KBM-7 (cell line): ENCODE measurements around the gene NKD1.

Experiments
- DNase-seq: peaks from one replicate; pipeline ENCODE4 v3.0.0-alpha.2; 2015
- in situ Hi-C: fragments of 300-500 bp; cut with MboI; formaldehyde crosslinking; loops from 2 replicates; pipeline ENCODE4 v1.14.3; 2020; ENCODE audit warnings: low sequenced_read_pairs, low pct_unique_long_range_greater_than_20kb, mixed read lengths

The NKD1 gene

DNA sequence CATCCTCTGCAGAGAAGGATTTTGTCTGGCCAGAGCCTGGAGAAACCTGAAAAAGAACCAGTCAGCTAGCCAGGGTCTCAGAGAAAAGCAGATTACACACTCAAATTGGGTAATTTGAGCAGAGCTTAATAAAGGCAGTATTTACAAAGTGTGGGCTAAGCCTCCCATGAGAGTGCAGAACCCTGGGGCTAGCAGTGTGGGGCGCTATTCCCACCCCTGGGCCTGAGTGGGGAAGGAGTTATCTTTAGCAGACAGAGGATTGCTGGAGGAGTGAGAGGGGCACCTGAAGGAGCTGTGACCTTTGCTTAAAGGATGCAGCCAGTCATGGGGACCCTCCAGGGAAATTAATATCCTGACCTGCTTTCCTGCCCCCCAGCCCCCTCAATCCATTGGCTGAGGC, 86.8 kb downstream of the NKD1 start:
- no peak for DNase-seq
- in situ Hi-C loops = no loop called here

DNA sequence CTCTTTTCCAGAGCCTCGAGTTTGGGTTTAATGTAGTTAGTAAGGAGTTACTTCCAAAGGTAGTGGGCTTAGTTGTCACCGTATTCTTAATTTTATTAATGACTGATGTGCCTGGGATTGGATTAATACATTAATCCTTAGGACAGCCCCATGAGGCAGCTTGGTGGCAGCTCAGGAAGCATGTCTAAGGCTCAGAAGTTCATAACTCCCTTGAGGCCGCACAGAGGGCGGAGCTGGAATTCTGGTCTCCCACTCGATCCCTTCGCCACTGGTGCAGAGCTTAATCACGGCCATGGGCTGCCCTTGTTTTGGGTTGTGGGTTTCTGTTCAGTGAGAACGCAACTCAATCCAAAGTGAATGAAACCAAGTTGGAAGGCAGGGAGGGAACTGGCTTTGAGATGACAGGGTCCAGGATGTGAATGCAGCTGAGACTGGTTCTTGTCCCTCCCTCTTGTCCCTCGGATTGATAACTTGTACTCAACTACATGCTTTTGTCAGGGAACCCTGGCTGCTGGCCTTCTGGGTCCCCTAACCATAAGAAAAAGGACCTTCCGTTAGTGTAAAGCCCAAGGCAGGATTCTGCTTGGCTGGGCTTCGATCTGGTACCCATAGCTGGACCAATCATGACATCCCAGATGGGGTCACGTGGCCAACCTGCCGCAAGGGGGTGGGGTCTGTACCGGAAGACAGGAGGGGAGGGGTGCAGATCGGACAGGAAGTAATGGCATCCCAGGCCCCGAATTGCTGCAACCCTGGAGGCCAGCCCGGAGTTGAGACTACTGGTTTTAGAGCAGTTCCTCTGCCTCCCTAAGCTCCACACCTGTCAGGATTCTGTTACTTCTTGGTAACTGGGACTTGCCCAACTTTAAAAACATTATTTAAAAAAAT, 87.6 kb downstream of the NKD1 start:
- peak; percentile 28 for DNase-seq
- in situ Hi-C loops = no loop called here

DNA sequence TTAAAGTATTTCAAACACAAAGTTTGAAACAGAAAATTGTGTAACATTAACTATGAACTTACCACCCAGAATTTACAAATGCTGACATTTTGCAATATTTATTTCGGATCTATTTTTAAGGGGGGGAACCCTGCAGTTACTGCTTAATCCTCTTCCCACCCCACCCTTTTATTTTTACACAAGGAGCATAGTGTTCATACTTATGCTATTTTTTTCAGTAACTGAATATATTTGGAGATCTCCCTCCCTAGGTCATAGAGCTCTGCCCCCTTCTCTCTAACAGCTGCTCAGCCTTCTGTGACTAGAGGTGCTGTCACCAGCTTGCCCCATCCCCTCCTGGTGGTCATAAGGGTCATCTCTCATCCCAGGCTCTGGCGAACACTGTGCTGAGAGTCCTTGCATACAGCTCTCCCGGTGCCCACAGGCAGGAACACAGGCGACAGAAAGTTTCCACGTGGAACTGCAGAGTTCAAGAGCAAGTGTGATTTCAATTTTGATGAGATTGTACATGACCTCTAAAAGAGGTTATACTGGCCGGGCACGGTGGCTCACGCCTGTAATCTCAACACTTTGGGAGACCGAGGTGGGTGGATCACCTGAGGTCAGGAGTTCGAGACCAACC, 88.7 kb downstream of the NKD1 start:
- in situ Hi-C loops = no loop called here
- DNase-seq = no peak

DNA sequence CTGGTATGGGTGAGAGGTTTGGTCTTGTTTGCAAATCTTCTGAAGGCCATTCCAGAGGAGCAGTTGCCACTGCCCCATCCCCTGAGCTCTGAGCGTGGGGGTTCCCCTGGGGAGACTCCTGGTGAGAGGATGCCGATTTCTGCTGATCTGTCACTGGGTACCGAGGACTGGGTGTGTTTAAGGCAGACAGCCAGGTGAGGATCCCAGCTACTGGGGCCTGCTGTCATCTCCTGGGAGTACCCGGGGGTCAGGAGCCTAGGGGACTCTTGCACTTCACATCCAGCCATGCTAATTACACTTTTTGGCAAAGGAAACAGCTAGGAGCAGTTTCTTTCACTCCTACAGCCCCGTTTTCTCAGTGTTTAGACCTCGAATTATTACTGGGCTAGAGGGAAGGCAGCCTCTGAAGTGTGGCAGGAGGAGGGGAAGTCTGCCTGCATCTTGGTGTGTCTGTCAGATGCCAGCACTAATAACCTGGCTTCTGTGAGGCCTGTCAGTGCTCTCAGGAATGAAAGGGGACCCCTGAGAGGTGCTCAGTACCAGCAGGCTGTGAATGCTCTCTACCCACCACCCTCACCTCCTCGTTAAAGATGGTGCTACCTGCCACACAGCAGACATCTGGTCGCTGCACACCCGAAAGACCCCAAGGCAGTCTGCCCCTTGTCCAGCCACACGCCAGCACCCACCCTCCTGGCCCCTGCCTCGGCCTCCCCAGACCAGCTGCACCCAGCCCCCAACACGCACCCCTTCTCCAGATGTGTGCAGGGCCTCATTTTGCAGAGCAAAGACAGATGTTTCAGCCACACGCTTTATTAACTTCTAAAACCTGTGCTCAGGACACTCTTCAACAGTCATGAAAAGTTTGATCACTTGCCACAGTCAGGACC, 89.8 kb downstream of the NKD1 start:
- in situ Hi-C loops = no loop called here
- DNase-seq = no peak

DNA sequence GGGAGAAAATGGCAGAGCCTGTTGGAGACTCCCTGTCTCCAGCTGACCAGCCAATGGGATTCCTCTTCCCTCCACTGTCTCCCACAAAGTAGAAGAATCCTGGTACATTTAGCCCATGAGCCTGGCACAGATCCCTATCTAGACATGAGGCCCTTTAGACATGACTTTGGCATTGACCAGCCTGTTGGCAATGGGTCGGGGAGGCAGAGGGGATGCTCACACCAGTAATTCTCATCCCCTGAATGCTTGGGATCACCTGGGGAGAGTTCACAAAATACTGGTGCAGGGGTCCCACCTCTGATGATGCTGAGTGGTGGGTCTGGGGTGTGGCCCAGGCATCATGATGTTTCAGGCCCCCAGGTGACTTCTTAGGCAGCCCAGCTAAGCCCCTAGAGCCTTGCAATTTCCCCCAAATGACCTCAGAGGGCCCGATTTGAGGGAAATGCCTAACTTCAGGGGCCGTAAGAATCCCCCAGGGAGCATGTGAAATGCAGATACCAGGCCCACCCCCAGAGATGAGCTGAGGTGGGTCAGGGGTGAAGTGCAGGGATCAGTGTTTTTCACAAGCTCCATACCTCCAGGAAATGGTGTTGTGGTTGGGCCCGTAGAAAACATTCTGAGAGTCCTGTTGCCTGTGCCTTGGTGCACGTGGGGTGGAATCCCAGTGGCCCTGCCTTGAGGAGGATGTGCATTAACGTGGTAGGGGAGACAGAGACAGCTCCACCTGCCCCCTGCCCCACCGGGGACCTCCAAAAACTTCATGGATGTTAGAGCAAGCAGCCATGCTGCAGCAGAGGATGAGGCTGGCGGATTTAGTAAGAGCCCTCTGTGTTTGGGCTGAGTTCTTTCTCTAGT, 90.8 kb downstream of the NKD1 start:
- DNase-seq = no peak
- in situ Hi-C loops = no loop called here

DNA sequence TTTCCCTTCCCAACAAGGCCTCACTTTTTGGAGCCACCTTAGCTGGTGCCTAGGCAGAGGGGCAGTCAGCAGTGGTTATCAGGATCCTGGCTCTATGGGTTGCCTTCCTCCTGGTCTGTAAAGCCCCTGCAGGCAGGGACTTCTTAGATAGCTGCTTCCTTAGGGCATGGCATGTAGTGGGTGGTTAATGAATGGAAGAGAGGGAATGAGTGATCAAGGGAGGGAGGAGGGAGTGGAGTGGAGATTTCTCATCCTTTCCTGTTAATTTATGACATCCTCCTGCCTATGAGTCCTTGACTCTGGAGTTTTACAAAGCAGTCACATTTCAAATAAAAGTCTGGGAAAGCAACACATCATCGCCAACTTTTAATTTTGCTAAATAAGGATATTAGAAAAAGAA, 92.2 kb downstream of the NKD1 start:
- in situ Hi-C loops = no loop called here
- DNase-seq = no peak

DNA sequence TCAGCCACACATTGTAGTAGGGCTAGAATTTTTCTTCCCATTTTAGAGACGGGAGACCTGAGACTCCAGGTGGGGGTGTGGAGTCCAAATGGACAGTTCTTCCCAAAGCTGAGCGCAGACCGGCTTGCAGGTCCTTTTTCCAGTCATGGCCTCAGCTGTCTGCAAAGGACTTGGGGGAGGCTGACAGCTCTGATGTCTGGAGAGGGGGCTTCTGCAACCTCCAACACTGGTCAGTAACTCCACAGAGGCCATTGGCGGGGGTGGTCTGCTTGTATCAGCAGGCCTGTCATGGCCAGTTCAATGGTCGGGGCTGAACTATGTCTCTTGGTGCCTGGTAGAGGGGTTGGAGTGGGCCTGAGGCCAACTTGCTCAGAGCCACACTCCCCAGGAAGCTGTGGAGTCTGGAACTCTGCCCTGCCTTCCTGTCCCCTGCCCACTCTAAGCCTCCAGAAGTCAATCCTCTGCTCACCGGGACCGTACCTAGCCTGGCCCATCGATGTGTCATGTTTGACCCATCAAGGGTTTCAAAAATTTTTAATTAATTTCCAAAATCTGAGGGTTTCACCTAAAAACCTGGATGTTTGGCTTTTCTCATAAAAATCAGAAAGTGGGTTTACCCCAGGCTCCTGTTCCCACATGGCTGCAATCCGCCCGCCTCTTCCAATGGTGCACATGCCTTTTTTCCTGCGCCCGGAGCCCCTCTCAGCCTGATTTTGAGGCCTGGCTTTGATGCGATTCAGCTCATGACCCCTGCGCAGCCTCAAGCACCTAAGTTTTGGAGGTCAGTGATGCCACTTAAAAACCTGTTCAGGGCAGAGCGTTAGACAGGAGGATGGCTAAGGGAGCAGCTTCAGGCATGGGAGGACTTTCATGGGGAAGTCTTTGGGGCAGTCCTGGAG, 93.0 kb downstream of the NKD1 start:
- no peak for DNase-seq
- in situ Hi-C loops = no loop called here

DNA sequence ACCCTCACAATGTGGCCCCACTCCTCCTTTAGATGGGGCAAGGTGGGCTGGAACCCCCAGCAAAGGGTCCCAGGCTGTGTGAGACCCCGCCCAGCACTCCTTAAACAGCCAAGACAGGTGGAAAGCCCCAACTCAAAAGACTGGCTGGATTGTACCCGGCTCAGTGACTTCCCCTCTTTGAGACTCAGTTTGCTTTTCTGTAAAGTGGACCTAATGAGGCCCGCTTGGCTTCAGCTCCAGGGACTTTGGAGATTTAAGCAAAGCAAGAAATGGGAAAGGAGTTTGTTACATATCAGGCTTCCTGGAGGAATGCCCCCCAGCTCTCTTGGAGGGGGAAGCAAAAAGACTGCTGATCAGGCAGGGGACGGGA, 93.6 kb downstream of the NKD1 start:
- in situ Hi-C loops = no loop called here
- no peak for DNase-seq

DNA sequence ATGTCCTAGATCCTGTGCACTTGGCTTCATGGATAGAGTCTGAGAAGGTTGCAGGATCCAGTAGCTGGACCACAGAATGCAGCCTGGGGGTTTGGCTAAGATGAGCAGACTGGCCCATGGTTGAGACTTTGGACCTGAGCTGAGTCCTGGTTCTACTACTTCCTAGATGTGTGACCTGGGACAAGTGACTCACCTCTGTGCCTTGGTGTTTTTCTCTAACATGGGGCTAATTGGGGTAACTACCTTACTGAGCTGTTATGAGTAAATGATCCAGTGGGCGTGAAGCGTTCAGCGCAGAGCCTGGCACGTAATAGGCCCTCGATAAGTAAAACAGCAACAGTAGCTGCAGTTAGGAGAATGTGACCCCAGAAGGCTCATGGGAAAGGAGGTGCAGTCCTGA, 94.2 kb downstream of the NKD1 start:
- DNase-seq = no peak
- in situ Hi-C loops = no loop called here

DNA sequence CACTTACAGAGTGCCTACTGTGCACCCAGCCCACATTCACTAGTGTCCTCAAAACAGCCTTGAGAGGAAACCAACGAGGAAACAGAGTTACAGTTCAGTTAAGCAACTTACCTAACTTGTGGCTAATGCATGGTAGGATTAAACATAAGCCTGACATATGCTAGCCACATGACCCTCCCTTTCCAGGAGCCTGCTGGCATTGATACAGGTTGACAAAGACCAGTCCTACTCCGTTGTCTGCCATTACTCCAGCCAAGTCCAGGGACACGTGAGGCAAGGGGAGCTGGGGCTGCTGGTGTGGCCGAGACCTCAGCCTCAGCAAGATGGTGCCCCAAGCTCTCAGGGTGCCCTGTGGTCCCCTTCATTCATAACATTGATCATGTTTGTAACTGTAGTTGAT, 95.0 kb downstream of the NKD1 start:
- in situ Hi-C loops = no loop called here

DNA sequence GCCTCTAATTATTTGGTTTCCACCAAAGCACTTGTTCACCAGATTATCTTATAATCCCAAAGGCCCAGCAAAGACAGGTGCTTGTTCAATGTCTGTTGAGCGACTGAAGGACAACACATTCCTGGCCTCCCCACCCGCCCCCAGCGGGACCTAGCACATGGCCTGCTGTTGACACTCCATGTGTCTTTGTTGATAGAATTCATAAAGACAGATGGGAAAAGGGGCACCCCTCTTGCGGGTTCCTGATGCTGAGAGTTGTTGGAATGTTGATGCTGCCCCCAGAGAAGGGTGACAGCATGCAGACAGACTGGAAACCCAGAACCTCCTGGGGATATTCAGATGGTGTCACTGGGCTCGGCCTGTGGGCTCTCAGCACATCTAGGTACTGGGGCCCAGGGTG, 96.0 kb downstream of the NKD1 start:
- DNase-seq = no peak
- in situ Hi-C loops = no loop called here

More for the DNA sequence above, 95.0 kb downstream of the NKD1 start:
- DNase-seq = no peak

DNA sequence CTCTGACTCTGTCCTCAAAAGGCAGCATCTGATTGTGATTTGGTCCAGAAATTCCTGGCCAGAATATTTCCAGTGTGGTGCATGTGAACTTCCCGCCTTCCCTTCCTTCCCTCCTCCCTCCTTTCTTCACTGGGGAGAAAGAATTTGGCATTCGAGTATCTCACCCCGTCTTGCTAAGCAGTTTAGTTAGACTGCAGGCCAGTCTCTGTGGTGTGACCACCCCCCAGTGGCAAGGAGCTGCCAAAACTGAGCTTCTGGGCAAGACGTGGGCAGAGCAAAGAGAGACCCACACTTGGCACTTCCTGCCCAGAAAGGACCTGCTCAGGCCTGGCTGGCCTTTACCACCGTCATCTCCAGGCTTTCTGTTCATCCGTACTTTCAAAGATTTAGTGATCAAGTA, 96.5 kb downstream of the NKD1 start:
- in situ Hi-C loops = no loop called here
- peak; percentile 25 for DNase-seq

DNA sequence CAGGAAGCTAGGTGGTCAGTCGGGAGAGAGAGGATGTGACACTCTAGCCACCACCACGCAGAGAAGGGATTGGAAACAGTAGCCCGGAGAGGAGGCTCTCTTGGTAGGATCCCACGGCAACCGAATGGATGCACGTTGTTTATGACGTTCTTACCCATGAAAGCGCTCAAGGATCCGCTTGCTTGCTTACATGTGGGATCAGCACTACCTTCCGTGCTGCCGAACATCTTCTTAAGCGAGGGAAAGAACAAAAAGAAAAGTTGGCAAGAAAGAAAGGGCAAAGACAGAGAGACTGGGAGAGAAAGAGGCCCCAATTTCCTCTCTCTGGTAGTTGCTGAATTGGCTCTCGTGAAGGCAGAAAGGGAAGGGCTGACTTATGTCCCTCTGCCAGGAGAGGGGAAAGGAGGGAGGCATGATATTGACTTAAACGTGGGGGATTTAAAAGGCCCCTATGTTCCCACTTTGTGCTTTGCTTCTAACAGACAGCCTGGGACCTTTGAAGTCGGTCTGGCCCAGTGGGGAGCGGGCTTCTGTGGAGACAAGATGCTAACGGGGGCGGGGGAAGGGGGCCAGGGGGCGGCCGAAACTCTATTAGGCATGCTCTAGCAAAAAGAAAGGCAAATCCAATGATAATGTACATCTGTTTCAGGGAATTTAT, 97.5 kb downstream of the NKD1 start:
- in situ Hi-C loops = no loop called here
- DNase-seq = no peak

DNA sequence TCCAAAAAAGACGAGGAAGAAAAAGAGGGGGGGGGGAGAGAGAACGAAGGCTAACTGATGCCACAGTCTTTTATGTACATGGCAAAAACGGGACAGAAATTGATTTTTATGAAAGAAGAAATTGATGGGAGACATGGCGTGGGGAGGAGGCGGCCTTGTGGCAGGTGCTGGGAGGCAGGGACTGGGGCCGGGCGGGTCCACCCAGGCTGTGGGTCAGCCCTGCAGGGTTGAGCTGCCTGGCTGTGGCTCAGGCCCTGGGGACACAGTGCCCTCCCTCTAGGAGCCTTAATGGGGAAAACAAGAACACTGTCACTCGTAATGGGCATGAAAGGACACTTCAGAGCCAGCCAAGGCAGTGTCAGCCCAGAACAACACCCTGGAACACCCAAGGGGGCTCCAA, 98.1 kb downstream of the NKD1 start:
- no peak for DNase-seq
- in situ Hi-C loops = no loop called here

DNA sequence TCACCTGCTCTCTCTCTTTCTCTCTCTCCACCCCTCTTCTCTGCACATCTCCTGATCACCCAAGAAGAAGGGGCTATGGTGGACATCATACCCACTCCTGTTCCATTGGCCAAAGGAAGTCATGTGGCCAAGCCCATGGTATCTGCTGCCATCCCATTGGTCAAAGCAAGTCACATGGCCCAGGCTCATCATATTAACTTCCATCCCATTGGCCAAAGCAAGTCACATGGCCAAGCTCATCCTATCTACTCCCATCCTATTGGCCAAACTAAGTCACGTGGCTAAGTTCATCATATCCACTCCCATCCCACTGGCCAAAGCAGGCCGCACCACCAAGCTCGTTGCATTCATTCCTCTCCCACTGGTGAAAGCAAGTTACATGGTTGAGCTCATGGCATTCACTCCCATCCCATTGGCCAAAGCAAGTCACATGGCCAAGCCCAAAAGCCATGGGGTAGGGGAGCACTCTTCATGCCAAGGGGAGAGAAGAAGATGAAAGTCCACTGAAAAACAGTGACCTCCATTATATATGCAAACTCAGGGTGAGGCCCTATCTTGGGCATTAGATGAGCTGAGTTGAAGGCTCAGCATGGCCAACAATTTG, 103.7 kb downstream of the NKD1 start:
- DNase-seq = no peak
- in situ Hi-C loops = loop anchor here (25.0 kb wide), 1 partner anchor 265 kb away; no protein-coding TSS in a partner anchor

DNA sequence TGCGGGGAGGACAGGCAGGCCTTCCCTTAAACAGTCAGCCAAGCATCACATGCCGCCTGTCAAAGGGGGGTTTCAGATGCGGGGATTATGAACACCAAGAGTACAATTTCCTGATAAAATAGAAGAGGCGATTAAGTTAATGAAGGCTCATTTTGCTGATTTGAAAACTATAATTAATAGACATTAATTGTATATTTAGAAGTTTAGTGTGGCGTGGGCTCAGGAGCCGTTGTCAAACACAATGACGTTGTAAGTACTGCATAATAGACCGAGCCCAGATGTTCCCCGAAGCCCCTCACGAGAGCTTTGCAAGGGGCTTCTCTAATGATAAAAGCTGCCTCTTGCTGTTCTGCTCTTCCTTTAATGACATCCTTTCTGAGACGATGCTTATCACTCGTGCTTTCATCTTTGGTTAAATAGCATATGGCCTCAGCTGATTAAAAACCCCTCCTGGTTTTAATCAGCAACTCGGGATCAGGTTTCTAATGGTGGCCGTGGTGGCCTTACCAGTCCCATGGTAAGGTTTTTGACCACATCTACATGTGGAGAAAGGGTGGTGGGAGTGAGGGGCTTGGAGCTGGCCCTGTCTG, 104.7 kb downstream of the NKD1 start:
- no peak for DNase-seq
- in situ Hi-C loops = loop anchor here (25.0 kb wide), 1 partner anchor 266 kb away; no protein-coding TSS in a partner anchor
